ENCODE results near the gene TLCD3B. TPM values are rescaled to one million over a fixed set of nuclear protein-coding genes. Genes with fewer than 3 reads are reported as not detected.

Gene TLCD3B
- total RNA-seq, 1 donor from 2014 or later: 1.4 TPM

- Histone ChIP-seq H3K27ac (ENCODE audit: low read depth, low read length) (no peak overlapping the region), H3K9ac (ENCODE audit: low read length) (no peak overlapping the region), H3K9me3 (ENCODE audit: insufficient read depth, low read depth, low read length) (no peaks in the 10 kb centered on the region), H3K4me3 (ENCODE audit: insufficient read depth, low read depth, low read length) (no peak overlapping the region), H3K27me3 (ENCODE audit: insufficient read depth, low read length) (peaks cover 20% of the 10 kb centered on the region), H3K4me1 (ENCODE audit: insufficient read depth, low read length) (no peaks in the 10 kb centered on the region), H3K79me2 (ENCODE audit: insufficient read depth, low read length) (no peaks in the 10 kb centered on the region), H3K36me3 (ENCODE audit: insufficient read depth, low read length) (no peaks in the 10 kb centered on the region), H2AFZ (ENCODE audit: low read depth, low read length) (no peak overlapping the region), H3K4me2 (ENCODE audit: low read length) (no peak overlapping the region), H4K20me1 (ENCODE audit: insufficient read depth, low read length) (peaks cover 3% of the 10 kb centered on the region)
- no peak for FAIRE-seq
- no peak overlapping the region for H3K4me3 Mint-ChIP-seq (ENCODE audit: unreplicated experiment)
- no peak for DNase-seq (ENCODE audit: low read depth)
- TF ChIP-seq, protein P1, sequence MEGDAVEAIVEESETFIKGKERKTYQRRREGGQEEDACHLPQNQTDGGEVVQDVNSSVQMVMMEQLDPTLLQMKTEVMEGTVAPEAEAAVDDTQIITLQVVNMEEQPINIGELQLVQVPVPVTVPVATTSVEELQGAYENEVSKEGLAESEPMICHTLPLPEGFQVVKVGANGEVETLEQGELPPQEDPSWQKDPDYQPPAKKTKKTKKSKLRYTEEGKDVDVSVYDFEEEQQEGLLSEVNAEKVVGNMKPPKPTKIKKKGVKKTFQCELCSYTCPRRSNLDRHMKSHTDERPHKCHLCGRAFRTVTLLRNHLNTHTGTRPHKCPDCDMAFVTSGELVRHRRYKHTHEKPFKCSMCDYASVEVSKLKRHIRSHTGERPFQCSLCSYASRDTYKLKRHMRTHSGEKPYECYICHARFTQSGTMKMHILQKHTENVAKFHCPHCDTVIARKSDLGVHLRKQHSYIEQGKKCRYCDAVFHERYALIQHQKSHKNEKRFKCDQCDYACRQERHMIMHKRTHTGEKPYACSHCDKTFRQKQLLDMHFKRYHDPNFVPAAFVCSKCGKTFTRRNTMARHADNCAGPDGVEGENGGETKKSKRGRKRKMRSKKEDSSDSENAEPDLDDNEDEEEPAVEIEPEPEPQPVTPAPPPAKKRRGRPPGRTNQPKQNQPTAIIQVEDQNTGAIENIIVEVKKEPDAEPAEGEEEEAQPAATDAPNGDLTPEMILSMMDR (IDR thresholded peaks at IDR 0.05; ENCODE audit: insufficient read depth, low read depth, low read length): no peak
- no peak for TF ChIP-seq EZH2 (IDR thresholded peaks at IDR 0.05; ENCODE audit: insufficient read depth, low read length)
- H3K27me3 Mint-ChIP-seq (ENCODE audit: low read depth, unreplicated experiment): peaks cover 48% of the 10 kb centered on the region
- no peaks in the 10 kb centered on the region for H3K36me3 Mint-ChIP-seq (ENCODE audit: low read depth, unreplicated experiment)
- peaks cover 3% of the 10 kb centered on the region for H3K9me3 Mint-ChIP-seq (ENCODE audit: unreplicated experiment)
- H3K27ac Mint-ChIP-seq (ENCODE audit: unreplicated experiment): no peak overlapping the region
- H3K4me1 Mint-ChIP-seq (ENCODE audit: low read depth, unreplicated experiment): no peaks in the 10 kb centered on the region
Measured at GRCh38 chr16:30025156-30025555, 5.9 kb downstream of the TLCD3B start.

- no peak for FAIRE-seq
- H3K27me3 Mint-ChIP-seq (ENCODE audit: low read depth, unreplicated experiment): peaks cover 41% of the 10 kb centered on the region
- Histone ChIP-seq H3K4me1 (ENCODE audit: insufficient read depth, low read length) (no peaks in the 10 kb centered on the region), H3K79me2 (ENCODE audit: insufficient read depth, low read length) (no peaks in the 10 kb centered on the region), H3K4me3 (ENCODE audit: insufficient read depth, low read depth, low read length) (no peak overlapping the region), H3K9ac (ENCODE audit: low read length) (no peak overlapping the region), H3K36me3 (ENCODE audit: insufficient read depth, low read length) (no peaks in the 10 kb centered on the region), H3K27ac (ENCODE audit: low read depth, low read length) (no peak overlapping the region), H3K27me3 (ENCODE audit: insufficient read depth, low read length) (peaks cover 13% of the 10 kb centered on the region), H3K4me2 (ENCODE audit: low read length) (no peak overlapping the region), H2AFZ (ENCODE audit: low read depth, low read length) (no peak overlapping the region), H3K9me3 (ENCODE audit: insufficient read depth, low read depth, low read length) (no peaks in the 10 kb centered on the region), H4K20me1 (ENCODE audit: insufficient read depth, low read length) (peaks cover 3% of the 10 kb centered on the region)
- no peaks in the 10 kb centered on the region for H3K4me1 Mint-ChIP-seq (ENCODE audit: low read depth, unreplicated experiment)
- peaks cover 3% of the 10 kb centered on the region for H3K9me3 Mint-ChIP-seq (ENCODE audit: unreplicated experiment)
- no peak overlapping the region for H3K27ac Mint-ChIP-seq (ENCODE audit: unreplicated experiment)
- DNase-seq (ENCODE audit: low read depth): no peak
- H3K4me3 Mint-ChIP-seq (ENCODE audit: unreplicated experiment): no peak overlapping the region
- TF ChIP-seq, protein P1 (IDR thresholded peaks at IDR 0.05; ENCODE audit: insufficient read depth, low read depth, low read length): no peak
- TF ChIP-seq EZH2 (IDR thresholded peaks at IDR 0.05; ENCODE audit: insufficient read depth, low read length): no peak
- H3K36me3 Mint-ChIP-seq (ENCODE audit: low read depth, unreplicated experiment): no peaks in the 10 kb centered on the region
Measured at GRCh38 chr16:30024451-30024850, 6.6 kb downstream of the TLCD3B start.

DNA sequence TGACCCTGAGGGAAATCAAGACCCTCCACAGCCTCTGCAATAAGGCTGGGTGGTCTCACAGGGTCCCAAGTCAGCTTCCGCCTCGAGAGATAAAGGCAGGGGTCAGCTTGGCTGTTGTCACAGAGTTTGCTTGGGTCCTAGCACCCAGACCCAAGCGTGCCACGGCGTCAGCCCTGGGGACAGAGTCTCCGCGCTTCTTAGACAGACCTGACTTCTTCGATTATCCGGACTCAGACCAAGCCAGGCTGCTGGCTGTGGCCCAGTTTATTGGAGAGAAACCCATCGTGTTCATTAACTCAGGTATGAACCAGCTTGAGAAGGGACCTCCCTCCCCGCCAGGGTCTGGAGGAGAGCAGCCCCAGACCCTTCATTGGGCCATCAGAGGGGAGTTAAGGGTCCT is 7.5 kb downstream of the TLCD3B start:
- H3K4me3 ChIP-seq (ENCODE audit: insufficient read depth, low read depth, low read length): no peak overlapping the region
- Mint-ChIP-seq H3K4me3 (ENCODE audit: unreplicated experiment) (no peak overlapping the region), H3K27ac (ENCODE audit: unreplicated experiment) (no peak overlapping the region), H3K9me3 (ENCODE audit: unreplicated experiment) (peaks cover 5% of the 10 kb centered on the region), H3K36me3 (ENCODE audit: low read depth, unreplicated experiment) (no peaks in the 10 kb centered on the region), H3K27me3 (ENCODE audit: low read depth, unreplicated experiment) (peaks cover 39% of the 10 kb centered on the region), H3K4me1 (ENCODE audit: low read depth, unreplicated experiment) (peaks cover 2% of the 10 kb centered on the region)
- no peaks in the 10 kb centered on the region for H3K79me2 ChIP-seq (ENCODE audit: insufficient read depth, low read length)
- FAIRE-seq: no peak
- H3K4me2 ChIP-seq (ENCODE audit: low read length): no peak overlapping the region
- no peaks in the 10 kb centered on the region for H3K36me3 ChIP-seq (ENCODE audit: insufficient read depth, low read length)
- TF ChIP-seq, protein P1 (IDR thresholded peaks at IDR 0.05; ENCODE audit: insufficient read depth, low read depth, low read length): no peak
- H4K20me1 ChIP-seq (ENCODE audit: insufficient read depth, low read length): no peaks in the 10 kb centered on the region
- DNase-seq (ENCODE audit: low read depth): no peak
- no peak overlapping the region for H2AFZ ChIP-seq (ENCODE audit: low read depth, low read length)
- no peak overlapping the region for H3K9ac ChIP-seq (ENCODE audit: low read length)
- peaks cover 7% of the 10 kb centered on the region for H3K27me3 ChIP-seq (ENCODE audit: insufficient read depth, low read length)
- H3K4me1 ChIP-seq (ENCODE audit: insufficient read depth, low read length): no peaks in the 10 kb centered on the region
- H3K9me3 ChIP-seq (ENCODE audit: insufficient read depth, low read depth, low read length): no peaks in the 10 kb centered on the region
- no peak overlapping the region for H3K27ac ChIP-seq (ENCODE audit: low read depth, low read length)
